Measurements from ENCODE around the gene NTM. TPM values are rescaled to one million over a fixed set of nuclear protein-coding genes. Genes with fewer than 3 reads are reported as not detected.

NTM gene
- total RNA-seq, 1 experiment from 2014 or later: 16.4 TPM

- TF ChIP-seq, protein P1, sequence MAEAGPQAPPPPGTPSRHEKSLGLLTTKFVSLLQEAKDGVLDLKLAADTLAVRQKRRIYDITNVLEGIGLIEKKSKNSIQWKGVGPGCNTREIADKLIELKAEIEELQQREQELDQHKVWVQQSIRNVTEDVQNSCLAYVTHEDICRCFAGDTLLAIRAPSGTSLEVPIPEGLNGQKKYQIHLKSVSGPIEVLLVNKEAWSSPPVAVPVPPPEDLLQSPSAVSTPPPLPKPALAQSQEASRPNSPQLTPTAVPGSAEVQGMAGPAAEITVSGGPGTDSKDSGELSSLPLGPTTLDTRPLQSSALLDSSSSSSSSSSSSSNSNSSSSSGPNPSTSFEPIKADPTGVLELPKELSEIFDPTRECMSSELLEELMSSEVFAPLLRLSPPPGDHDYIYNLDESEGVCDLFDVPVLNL (CRISPR knock-in tag; IDR thresholded peaks at IDR 0.05; ENCODE audit: borderline replicate concordance, low read depth): no peak
- no peak for TF ChIP-seq CREB1 (CRISPR knock-in tag; IDR thresholded peaks at IDR 0.05)
- TF ChIP-seq RORB (CRISPR knock-in tag; IDR thresholded peaks at IDR 0.05): no peak
- TF ChIP-seq AFF4 (CRISPR knock-in tag; IDR thresholded peaks at IDR 0.05; ENCODE audit: borderline replicate concordance): no peak
- TF ChIP-seq JUN (CRISPR knock-in tag; IDR thresholded peaks at IDR 0.05): no peak
- TF ChIP-seq, protein P2, sequence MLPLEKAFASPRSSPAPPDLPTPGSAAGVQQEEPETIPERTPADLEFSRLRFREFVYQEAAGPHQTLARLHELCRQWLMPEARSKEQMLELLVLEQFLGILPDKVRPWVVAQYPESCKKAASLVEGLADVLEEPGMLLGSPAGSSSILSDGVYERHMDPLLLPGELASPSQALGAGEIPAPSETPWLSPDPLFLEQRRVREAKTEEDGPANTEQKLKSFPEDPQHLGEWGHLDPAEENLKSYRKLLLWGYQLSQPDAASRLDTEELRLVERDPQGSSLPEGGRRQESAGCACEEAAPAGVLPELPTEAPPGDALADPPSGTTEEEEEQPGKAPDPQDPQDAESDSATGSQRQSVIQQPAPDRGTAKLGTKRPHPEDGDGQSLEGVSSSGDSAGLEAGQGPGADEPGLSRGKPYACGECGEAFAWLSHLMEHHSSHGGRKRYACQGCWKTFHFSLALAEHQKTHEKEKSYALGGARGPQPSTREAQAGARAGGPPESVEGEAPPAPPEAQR (CRISPR knock-in tag; IDR thresholded peaks at IDR 0.05): no peak
- TF ChIP-seq ZNF317 (CRISPR knock-in tag; IDR thresholded peaks at IDR 0.05; ENCODE audit: borderline replicate concordance, low read depth): no peak
Measured at GRCh38 chr11:131841925-131842635, 471.7 kb downstream of the NTM start (continued).

- Mint-ChIP-seq H3K9me3 (0 out of 2 replicates have a peak, but pooled peaks cover 4% of the 10 kb centered on the region), H3K4me3 (peak overlapping the region; percentile 15; the same call in 1 of the 2 replicates), H3K36me3 (no peaks in the 10 kb centered on the region), H3K27ac (no peak overlapping the region), H3K27me3 (ENCODE audit: low read depth) (no peaks in the 10 kb centered on the region; the same call in 1 of the 2 replicates), H3K4me1 (peaks cover 55% of the 10 kb centered on the region)
- ChIA-PET POLR2A (no interaction called here), CTCF (interaction anchor here (0.6 to 5.6 kb wide), 9 partner anchors 23 to 281 kb away, joined by 3 to 37 read pairs (median 4); no protein-coding TSS in a partner anchor)
- ATAC-seq: peak; percentile 92
- DNase-seq (ENCODE audit: low spot score): peak; percentile 59
- TF ChIP-seq TEAD1 (CRISPR knock-in tag; IDR thresholded peaks at IDR 0.05) (peak; percentile 37; the same call in 1 of the 2 replicates), ZNF423 (CRISPR knock-in tag; IDR thresholded peaks at IDR 0.05) (0 out of 2 replicates have a peak, but pooled peaks have one; percentile 4), SP1 (CRISPR knock-in tag; conservative IDR thresholded peaks at IDR 0.05) (peak; percentile 41; the same call in 1 of the 2 replicates), ZNF232 (CRISPR knock-in tag; IDR thresholded peaks at IDR 0.05) (peak; percentile 100)
- TF ChIP-seq, protein P3, sequence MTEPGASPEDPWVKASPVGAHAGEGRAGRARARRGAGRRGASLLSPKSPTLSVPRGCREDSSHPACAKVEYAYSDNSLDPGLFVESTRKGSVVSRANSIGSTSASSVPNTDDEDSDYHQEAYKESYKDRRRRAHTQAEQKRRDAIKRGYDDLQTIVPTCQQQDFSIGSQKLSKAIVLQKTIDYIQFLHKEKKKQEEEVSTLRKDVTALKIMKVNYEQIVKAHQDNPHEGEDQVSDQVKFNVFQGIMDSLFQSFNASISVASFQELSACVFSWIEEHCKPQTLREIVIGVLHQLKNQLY (CRISPR knock-in tag; IDR thresholded peaks at IDR 0.05): no peak
Measured at GRCh38 chr11:131845255-131845654, 474.8 kb downstream of the NTM start.

GRCh38 chr11:131849485-131849884 lies 479.1 kb downstream of the NTM start:
- Mint-ChIP-seq H3K36me3 (no peaks in the 10 kb centered on the region), H3K4me3 (no peak overlapping the region), H3K9me3 (peaks cover 6% of the 10 kb centered on the region; the same call in 1 of the 2 replicates), H3K27me3 (ENCODE audit: low read depth) (peaks cover 6% of the 10 kb centered on the region; the same call in 1 of the 2 replicates), H3K4me1 (peaks cover 59% of the 10 kb centered on the region), H3K27ac (no peak overlapping the region)
- no peak for DNase-seq (ENCODE audit: low spot score)
- CTCF ChIA-PET: interaction anchor here (0.8 to 5.6 kb wide), 2 partner anchors 19 to 280 kb away, joined by 3 to 37 read pairs; no protein-coding TSS in a partner anchor
- POLR2A ChIA-PET: no interaction called here
- ATAC-seq: no peak
- TF ChIP-seq JAZF1 (CRISPR knock-in tag; IDR thresholded peaks at IDR 0.05) (no peak), ZNF232 (CRISPR knock-in tag; IDR thresholded peaks at IDR 0.05) (no peak), FOXJ3 (CRISPR knock-in tag; IDR thresholded peaks at IDR 0.05; ENCODE audit: borderline replicate concordance) (no peak), ATF1 (CRISPR knock-in tag; IDR thresholded peaks at IDR 0.05) (no peak), TP53 (CRISPR knock-in tag; IDR thresholded peaks at IDR 0.05) (no peak), ZNF263 (CRISPR knock-in tag; IDR thresholded peaks at IDR 0.05; ENCODE audit: low read depth) (no peak), PRRX2 (CRISPR knock-in tag; IDR thresholded peaks at IDR 0.05) (no peak), CREB1 (CRISPR knock-in tag; IDR thresholded peaks at IDR 0.05) (no peak)
